ENCODE data around the gene IL1RAP.
"Not testable (repeated sequence)": the region's sequence is repeated elsewhere in the genome, so short reads cannot be mapped to it uniquely, and the experiment has no call there.

IL1RAP gene

DNA sequence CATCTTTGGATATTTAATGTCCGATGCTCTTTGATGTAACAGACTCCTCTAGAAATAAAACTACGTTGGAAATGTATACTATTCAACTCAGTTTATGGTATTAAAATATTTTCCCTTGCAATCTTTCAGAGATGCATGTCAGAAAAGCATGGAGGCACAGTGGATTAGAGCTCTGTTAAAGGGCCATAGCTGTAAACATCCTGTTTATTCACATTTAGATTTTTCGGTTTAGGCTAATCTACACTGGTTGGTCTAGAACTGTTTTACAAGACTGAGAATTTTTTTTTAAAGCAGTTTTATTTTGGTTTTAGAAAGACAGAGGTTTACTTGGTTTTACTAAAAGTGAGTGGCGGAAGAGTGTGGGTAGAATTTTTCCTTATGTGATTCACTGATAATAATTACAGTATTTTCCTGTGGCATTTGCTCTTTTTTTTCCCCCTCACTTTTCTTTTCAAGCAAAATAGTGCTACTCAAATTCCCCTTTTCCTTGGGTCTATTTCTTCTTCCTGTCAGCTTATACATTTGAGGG, 132.1 kb downstream of the IL1RAP start:
- no peak for DNase-seq (ENCODE audit: low read depth in 1 of 2, low spot score in 1 of 2)

DNA sequence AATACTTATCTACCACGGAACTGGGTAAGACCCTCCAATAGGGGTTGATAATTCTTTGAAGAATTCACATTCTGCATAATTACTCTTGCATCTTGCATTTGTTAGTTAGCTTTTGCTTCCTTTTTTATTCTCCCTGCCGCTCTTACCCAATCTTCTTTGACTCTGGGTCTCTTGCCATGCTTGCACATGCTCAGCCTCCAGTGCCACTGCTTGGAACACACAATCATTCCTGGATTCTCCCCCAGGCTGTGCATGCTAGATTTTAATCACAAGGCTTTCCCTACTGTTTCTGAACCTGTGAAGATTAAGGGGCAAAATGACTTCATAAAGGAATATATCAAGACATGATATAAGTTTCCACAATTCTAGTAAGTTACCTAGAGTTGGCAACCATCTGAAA, 133.1 kb downstream of the IL1RAP start:
- DNase-seq (ENCODE audit: low read depth in 1 of 2, low spot score in 1 of 2), result no peak

DNA sequence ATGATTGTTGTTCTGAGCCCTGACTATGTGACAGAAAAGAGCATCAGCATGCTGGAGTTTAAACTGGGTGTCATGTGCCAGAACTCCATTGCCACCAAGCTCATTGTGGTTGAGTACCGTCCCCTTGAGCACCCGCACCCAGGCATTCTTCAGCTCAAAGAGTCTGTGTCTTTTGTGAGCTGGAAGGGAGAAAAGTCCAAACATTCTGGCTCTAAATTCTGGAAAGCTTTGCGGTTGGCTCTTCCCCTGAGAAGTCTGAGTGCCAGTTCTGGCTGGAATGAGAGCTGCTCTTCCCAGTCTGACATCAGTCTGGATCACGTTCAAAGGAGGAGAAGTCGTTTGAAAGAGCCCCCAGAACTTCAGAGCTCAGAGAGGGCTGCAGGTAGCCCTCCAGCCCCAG, 142.0 kb downstream of the IL1RAP start:
- no peak for DNase-seq (ENCODE audit: low read depth in 1 of 2, low spot score in 1 of 2)

DNA sequence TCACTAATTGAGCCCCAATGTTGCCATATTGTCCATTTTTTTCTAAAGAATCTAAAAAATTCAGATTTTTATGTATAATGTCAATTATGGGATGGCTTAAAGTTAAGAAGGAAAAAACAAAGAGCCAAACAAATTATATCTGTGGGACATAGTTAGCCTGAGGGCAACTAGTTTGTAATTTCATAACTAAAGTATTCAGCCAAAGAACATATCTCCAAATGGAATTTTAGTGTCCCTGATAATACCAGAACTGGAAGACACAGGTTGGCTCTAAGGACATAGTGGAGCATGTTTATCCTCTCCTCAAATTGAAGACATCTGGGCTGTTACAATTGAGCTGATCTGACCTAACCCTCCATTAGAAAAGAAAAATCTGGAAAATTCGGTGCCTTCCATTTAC, 144.2 kb downstream of the IL1RAP start:
- DNase-seq (ENCODE audit: low read depth in 1 of 2, low spot score in 1 of 2), result no peak

DNA sequence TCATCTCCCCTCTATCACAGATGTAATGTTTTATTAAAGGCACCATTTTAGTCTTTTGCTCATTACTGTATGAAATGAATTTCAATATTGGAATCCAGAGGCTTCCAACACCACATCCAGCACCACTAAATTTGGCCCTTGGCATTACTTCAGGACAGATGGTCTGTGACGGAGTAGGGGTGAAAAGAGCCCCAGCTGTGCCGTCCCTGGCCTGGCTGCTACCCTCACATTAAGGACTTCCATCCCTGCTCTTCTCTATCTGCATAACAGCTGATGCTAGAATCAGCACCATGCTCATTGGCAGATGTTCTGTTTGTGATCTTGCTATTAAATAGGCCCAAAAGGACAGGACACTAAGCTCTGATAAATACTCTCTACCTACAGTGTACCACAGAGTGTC, 152.9 kb downstream of the IL1RAP start:
- DNase-seq (ENCODE audit: low read depth in 1 of 2, low spot score in 1 of 2), result no peak

DNA sequence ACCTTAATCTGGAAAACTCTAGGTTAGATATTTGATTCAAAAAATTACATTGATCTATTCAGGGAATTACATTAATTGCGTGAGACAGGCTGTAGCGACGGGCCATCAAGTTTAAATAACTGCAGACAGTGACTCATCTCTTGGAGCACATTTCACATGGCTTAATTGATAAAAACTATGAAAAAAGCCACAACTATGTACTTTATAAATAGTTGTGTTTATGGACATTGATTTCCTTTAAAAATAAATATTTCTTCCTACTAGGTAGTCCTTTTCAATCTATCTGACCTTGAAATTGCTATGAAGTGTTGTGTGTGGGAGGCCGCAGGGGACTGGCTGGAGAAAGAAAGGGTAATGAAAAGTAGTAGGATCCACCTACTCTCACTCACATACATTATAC, 157.8 kb downstream of the IL1RAP start:
- no peak for DNase-seq (ENCODE audit: low read depth in 1 of 2, low spot score in 1 of 2)

DNA sequence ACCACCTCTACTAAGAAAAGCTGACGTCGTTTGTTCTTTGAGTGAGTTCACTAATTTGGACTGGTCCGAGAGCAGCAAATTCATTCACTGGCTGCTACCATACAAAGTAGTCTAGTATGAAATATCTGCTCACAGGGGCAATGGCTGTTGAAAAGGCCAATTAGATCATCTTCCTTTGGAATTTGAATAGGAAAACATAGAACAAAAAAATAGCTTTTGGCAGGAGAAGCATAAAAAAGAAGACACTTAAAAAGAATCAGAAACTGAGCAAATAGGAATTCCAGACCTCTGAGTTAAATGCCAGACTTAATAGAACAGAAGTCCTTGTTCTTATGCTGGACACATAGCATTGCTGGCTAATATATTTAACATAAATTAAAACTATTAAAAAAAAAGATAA, 159.3 kb downstream of the IL1RAP start:
- DNase-seq (ENCODE audit: low read depth in 1 of 2, low spot score in 1 of 2), result no peak

DNA sequence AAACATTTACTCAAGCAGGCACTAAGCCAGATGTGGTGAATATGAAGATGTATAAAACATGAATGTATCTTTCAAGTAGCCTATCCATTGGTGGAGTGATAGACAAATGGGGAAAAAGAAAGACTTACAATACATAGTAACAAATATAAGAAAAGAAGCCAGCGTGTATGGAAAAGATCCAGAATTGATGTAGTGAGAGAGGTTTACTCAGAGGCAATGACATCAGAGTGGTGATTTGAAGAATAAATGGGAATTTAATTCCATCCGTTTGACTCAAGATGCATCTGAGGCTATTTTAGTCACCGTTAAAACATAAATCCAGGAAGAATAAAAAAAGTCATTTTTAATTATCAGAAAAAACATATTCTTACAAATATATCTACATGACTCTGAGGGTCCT, 162.6 kb downstream of the IL1RAP start:
- no peak for DNase-seq (ENCODE audit: low read depth in 1 of 2, low spot score in 1 of 2)

DNA sequence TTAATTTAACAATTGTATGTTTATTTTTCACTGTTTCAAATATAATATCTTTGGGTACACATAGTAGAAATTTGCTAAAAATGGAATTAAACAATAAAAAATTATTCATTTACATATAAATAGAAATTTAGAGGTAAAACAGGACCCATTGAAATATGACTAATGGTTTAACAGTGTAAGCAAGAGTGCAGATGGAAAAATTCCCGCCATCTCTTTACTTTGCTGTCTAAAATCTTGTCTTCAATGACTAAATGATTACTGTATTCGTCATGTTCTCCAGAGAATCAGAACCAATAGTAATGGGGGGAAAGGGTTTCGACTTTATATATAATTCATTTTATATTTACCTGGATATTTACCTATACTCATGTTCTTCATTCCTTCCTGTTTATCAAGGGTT, 163.1 kb downstream of the IL1RAP start:
- DNase-seq (ENCODE audit: low read depth in 1 of 2, low spot score in 1 of 2), result no peak

DNA sequence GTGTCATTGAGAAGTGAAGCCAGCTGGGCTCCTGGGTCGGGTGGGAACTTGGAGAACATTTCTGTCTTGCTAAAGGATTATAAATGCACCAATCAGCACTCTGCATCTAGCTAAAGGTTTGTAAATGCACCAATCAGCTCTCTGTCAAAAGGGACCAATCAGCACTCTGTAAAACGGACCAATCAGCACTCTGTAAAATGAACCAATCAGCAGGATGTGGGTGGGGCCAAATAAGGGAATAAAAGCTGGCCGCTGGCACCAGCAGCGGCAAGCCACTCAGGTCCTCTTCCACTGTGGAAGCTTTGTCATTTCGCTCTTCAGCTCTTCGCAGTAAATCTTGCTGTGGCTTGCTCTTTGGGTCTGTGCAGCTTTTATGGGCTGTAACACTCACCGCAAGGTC, 164.0 kb downstream of the IL1RAP start:
- not testable (repeated sequence) for DNase-seq (ENCODE audit: low read depth in 1 of 2, low spot score in 1 of 2)

DNA sequence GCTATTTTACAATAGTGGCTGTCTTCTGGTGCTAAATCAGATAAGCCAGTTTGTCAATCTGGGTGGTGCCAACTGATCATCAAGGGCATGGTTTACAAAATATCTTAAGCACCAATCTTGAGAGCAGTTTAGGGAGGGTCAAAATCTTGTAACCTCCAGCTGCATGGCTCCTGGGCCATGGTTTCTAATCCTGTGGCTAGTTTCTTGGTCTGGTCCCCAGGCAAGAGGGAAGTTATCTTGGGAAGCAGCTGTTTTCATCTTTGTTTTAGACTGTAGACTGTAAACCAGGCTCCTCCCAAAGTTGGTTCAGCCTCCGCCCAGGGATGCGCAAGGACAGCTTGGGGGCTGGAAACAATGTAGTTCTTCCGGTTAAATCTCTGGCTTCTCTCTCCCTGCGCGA, 166.8 kb downstream of the IL1RAP start:
- no peak for DNase-seq (ENCODE audit: low read depth in 1 of 2, low spot score in 1 of 2)

DNA sequence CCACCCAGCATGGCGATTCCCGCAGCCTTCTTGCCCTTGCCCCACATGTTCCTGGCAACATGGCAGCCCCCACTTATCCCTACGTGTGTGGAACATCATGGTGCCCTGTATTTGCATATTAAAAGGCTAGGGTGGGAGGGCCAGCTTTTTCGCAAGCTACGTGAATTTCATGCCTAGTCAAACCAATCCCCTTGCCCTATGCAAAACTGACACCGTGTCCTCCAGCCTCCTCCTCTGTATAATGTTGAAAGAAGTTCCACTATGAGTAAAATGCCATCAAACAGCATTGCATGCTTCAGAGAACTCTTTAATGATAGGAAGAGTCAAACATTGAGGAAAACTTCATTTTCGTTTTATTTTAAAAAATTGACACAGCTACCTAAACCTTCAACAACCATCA, 170.9 kb downstream of the IL1RAP start:
- DNase-seq (ENCODE audit: low read depth in 1 of 2, low spot score in 1 of 2), result no peak

DNA sequence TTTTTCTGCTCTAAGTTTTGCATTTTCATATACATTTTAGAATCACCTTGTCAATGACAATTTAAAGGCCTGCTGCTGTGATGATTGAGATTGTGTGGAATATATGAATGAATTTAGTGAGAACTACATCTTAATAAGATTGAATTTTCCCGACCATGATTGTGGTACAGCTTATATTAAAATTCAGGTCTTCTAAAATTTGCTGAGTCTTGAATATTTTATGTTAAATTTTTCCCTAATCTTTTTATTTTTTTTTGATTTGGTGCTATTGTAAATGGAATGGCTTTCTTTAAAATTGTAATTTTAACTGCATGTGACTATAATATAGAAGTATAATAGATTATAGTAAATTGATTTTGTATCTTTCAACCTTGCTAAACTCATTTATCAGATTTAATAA, 172.1 kb downstream of the IL1RAP start:
- DNase-seq (ENCODE audit: low read depth in 1 of 2, low spot score in 1 of 2), result no peak

DNA sequence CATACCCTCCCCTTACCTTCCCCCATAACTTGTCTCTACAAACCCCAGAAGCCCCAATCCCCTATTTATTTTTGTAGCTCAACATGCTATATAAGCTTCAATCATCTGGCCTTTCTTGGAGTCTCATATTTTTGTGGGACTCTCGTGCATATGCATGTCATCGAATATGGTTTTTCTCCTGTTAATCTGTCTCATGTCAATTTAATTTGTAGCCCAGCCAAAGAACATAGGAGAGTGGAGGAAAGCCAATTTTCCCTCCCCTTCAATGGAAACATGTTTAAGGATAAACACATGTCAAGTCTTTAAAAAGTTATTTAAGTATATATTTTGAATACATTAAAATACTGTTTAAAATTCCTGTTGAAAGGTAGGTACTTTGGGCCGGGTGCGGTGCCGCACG, 176.4 kb downstream of the IL1RAP start:
- DNase-seq (ENCODE audit: low read depth in 1 of 2, low spot score in 1 of 2), result no peak

DNA sequence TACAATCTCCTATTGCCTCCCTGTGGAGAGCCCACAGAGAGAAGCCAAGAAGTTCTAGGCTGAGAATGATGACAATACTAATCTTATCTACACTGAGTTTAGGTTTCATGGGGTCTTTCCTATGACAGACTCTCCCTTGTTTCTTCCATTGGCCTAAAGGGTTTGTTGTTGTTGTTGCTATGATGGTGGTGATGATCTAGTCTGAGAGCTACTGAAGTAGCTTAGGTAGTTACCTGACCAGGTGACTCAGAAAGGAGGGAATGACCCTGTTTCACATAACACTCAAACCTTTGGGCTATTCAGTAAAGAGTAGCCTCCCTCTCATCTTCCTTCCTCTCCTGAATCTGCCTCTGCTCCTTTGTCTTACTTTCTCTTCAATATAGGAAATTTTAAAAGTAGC, 178.4 kb downstream of the IL1RAP start:
- no peak for DNase-seq (ENCODE audit: low read depth in 1 of 2, low spot score in 1 of 2)

DNA sequence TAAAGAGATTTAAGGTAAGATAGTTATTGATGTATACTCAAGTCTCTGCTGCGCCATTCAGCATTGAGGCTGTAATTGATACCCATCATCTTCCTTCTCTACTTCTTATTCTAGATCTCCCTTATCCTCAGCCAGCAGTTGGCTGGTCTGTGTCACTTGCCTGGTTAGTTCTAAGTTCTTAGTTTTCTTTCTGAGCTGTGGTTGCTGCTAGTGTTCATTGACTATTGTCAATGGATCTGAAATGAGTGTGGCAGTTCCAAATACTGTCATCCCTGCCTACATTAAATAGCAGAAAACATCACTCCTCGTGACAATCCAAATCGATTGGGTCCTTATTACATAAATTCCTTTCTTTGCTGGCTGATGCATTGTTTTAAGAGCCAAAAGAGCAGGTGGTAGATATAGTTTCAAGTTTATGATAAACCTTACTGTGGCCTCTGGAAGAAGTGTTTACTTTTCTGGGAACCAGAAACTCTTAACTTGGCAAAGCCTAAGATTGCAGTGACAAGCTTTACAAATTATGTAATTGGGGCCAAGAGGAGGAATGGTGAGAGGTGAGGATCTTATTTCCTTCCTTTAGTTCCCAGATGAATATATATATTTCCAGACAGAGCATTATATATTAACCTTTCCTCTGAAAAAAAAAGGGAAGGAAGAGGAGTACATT, 180.6 kb downstream of the IL1RAP start:
- DNase-seq (ENCODE audit: low read depth in 1 of 2, low spot score in 1 of 2), result no peak

DNA sequence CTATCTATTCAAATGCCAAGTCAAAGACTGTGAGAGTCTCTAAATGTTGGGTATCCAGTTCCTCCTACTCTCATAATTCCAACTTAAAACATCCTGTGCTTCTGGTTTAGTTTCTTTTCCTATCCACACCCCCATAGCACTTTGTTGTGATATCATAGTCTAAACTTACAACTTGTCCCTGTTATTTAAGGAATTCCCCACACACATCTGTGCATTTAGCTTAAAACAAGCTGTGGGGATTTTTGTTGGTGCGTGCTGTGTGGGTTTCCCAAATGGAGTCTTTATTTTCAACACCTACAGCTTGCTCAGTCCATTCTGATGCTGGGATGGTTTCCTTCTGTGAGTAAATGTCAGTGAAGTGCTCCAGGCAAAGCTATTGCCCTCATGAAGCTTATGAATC, 181.3 kb downstream of the IL1RAP start:
- no peak for DNase-seq (ENCODE audit: low read depth in 1 of 2, low spot score in 1 of 2)

DNA sequence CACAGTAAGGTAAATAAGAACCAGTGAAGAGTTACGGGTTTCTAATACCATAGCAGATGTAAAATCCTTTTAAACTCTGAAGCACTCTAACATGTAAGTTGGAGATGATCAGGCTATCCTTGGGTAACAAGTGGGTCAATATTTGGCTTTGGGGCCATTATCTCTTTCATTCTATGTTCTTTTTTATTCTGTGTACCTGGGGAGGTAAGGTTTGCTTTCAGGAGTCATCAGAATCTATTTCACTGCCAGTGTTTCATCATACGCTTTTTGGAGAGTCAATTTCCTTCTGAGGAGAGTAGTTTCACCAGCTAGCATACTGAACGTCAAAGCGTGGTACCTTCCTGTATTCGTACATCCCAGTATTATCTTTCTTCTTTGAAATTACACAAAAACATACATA, 182.1 kb downstream of the IL1RAP start:
- DNase-seq (ENCODE audit: low read depth in 1 of 2, low spot score in 1 of 2), result no peak

DNA sequence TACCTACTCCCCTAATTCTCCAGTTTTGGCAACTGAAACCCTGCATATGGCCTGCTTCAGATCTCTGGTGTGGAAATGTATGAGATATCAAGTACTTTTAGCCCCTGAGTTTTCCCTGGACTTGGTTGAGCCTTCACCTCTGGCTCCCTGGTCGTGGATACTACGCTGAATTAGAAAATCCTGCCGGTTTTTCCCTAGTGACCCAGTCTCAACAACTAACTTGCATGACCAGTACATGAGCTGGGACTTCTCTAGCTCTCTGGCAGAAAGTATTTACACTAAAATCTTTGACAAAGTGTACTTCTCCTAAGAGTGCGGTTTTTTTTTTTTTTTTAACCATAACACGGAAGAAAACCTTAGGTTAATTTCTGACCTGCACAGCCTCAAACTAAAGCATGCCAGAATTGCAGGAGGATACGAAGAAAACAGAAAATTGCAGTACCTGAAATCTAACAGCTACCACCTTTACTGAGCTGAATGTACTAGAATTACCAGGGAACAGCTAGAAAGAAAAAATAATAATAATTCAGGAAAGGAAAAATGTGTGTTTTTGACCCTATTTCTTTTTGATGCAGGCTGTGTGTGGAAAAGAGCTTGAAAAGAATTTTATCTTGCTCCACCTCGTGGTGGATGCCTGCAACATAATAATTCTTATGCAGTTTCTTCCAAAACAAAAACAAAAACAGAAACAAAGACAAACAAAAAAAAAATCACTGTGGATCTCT, 183.1 kb downstream of the IL1RAP start:
- DNase-seq (ENCODE audit: low read depth in 1 of 2, low spot score in 1 of 2), result no peak

DNA sequence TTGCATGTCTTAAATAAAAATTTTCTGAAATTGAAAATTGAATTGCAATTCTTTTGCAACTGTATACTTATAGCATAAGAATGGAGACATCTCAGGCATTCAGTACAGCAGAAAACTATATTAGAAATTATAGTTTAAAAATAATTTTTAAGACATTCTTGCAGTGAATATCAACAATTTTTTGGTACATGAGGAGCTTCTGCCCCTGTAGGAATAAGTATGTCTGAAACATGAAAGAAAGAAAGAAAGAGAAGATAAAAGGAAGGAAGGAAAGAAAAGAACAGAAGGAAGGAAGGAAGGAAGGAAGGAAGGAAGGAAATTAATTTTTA, 183.6 kb downstream of the IL1RAP start:
- DNase-seq (ENCODE audit: low read depth in 1 of 2, low spot score in 1 of 2), result no peak

DNA sequence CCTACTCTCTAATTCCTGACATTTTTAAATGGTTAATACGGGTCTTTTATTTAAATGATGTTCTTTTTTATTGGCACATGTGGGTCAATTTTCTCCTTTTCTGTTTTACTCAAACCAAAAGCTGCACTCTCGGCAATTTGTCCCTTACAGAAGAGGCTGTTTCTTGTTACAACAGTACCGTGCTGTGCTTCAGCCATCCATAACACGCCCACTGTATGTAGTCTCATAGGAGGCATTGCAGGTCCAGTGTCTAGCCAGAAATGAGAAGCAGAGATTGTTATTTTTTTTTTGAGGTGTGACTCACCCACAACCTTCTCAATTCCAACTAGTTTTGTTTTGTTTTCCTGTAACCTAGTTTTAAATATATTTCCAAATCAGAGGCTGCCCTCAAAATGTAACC, 184.0 kb downstream of the IL1RAP start:
- DNase-seq (ENCODE audit: low read depth in 1 of 2, low spot score in 1 of 2), result no peak

DNA sequence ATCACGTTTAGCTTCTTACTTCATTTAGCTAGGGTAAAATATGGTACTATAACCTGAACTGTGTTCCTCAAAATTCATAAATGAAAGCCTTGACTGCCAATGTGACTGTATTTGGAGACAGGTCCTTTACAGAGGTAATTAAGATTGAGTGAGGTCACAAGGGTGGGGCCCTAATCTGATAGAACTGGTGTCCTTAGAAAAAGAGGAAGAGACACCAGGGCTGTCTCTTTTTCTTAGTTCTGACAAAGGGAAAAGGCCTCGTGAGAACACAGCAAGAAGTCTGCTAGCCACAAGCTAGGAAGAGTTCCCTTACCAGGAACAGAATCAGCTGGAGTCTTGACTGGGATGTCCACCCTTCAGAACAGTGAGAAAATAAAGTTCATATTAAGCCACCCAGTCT, 185.9 kb downstream of the IL1RAP start:
- no peak for DNase-seq (ENCODE audit: low read depth in 1 of 2, low spot score in 1 of 2)

DNA sequence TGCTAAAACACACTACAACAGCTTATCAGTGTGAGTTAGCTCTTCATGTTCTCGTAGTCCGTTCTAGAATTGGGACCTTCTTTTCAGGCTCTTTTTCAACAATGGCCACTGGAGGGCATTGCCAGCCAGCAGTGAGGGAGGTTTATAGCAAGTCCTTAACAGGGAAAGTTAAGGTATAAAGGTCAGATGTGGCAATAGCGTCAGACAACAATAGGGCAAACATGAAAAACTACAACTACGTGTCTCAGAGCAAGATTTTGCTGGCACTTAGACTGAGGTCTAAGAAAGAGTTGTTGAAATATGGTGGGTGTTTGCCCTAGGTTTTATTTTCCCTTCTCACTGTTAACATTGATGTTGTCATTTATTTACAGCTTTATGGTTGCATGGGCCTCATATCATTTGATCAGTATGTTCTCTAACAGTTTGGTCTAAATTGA, 187.2 kb downstream of the IL1RAP start:
- no peak for DNase-seq (ENCODE audit: low read depth in 1 of 2, low spot score in 1 of 2)

Data from stimulated activated CD4-positive, alpha-beta T cell treated with anti-CD3 and anti-CD28 coated beads, Interleukin-15, amount 100 ng/mL, for 1 hour (primary cell).